ENCODE results near the gene CCDC102A. TPM values are rescaled to one million over a fixed set of nuclear protein-coding genes. Genes with fewer than 3 reads are reported as not detected.

CCDC102A gene
- total RNA-seq, result 10 to 100 TPM; 16.7 to 21.2 TPM

GRCh38 chr16:57536306-57537193 lies at the start of gene CCDC102A:
Gene CCDC102A (minus strand): TSS chr16:57536571. CDS start chr16:57529177, 7,394 bp downstream.
- Mint-ChIP-seq H3K36me3 (ENCODE audit: low read depth) (peaks cover 20% of the 10 kb centered on the region), H3K27ac (peak within 1 kb of the TSS; percentile 98), H3K4me3 (peak within 1 kb of the TSS; percentile 90), H3K4me1 (peaks cover 59% of the 10 kb centered on the region), H3K9me3 (no peaks in the 10 kb centered on the region), H3K27me3 (no peaks in the 10 kb centered on the region)
- peak; percentile 23 for ATAC-seq (replicated peaks)

- H3K36me3 Mint-ChIP-seq (ENCODE audit: low read depth), result no peaks in the 10 kb centered on the region
- peak; percentile 62 for ATAC-seq (replicated peaks)
- no peaks in the 10 kb centered on the region for H3K9me3 Mint-ChIP-seq
- no peaks in the 10 kb centered on the region for H3K27me3 Mint-ChIP-seq
- peaks cover 14% of the 10 kb centered on the region for H3K4me1 Mint-ChIP-seq
- peak overlapping the region; percentile 86 for H3K27ac Mint-ChIP-seq
- H3K4me3 Mint-ChIP-seq, result peak overlapping the region; percentile 43
Observed at GRCh38 chr16:57585051-57585687, 48.8 kb upstream of the CCDC102A start.

GRCh38 chr16:57579361-57579665 lies 42.9 kb upstream of the CCDC102A start:
- peak overlapping the region; percentile 47 for H3K4me3 Mint-ChIP-seq
- peaks cover 32% of the 10 kb centered on the region for H3K4me1 Mint-ChIP-seq
- H3K27me3 Mint-ChIP-seq, result no peaks in the 10 kb centered on the region
- no peaks in the 10 kb centered on the region for H3K9me3 Mint-ChIP-seq
- H3K36me3 Mint-ChIP-seq (ENCODE audit: low read depth), result peaks cover 15% of the 10 kb centered on the region
- ATAC-seq (replicated peaks), result no peak
- H3K27ac Mint-ChIP-seq, result peak overlapping the region; percentile 87

GRCh38 chr16:57578521-57579360 lies 42.4 kb upstream of the CCDC102A start:
- H3K36me3 Mint-ChIP-seq (ENCODE audit: low read depth), result peaks cover 19% of the 10 kb centered on the region
- no peaks in the 10 kb centered on the region for H3K9me3 Mint-ChIP-seq
- no peak for ATAC-seq (replicated peaks)
- H3K27me3 Mint-ChIP-seq, result no peaks in the 10 kb centered on the region
- peaks cover 32% of the 10 kb centered on the region for H3K4me1 Mint-ChIP-seq
- peak overlapping the region; percentile 47 for H3K4me3 Mint-ChIP-seq
- peak overlapping the region; percentile 87 for H3K27ac Mint-ChIP-seq

- H3K4me1 Mint-ChIP-seq, result peaks cover 37% of the 10 kb centered on the region
- no peaks in the 10 kb centered on the region for H3K27me3 Mint-ChIP-seq
- H3K9me3 Mint-ChIP-seq, result no peaks in the 10 kb centered on the region
- H3K4me3 Mint-ChIP-seq, result peak overlapping the region; percentile 47
- peaks cover 27% of the 10 kb centered on the region for H3K36me3 Mint-ChIP-seq (ENCODE audit: low read depth)
- peak; percentile 37 for ATAC-seq (replicated peaks)
- peak overlapping the region; percentile 87 for H3K27ac Mint-ChIP-seq
Observed at GRCh38 chr16:57577691-57578224, 41.4 kb upstream of the CCDC102A start.

GRCh38 chr16:57577214-57577613 lies 40.8 kb upstream of the CCDC102A start:
- no peak for ATAC-seq (replicated peaks)
- H3K27me3 Mint-ChIP-seq, result no peaks in the 10 kb centered on the region
- H3K36me3 Mint-ChIP-seq (ENCODE audit: low read depth), result peaks cover 27% of the 10 kb centered on the region
- peak overlapping the region; percentile 87 for H3K27ac Mint-ChIP-seq
- H3K4me3 Mint-ChIP-seq, result peak overlapping the region; percentile 47
- H3K9me3 Mint-ChIP-seq, result no peaks in the 10 kb centered on the region
- H3K4me1 Mint-ChIP-seq, result peaks cover 37% of the 10 kb centered on the region

GRCh38 chr16:57576429-57576870 lies 40.1 kb upstream of the CCDC102A start:
- Mint-ChIP-seq H3K4me1 (peaks cover 37% of the 10 kb centered on the region), H3K9me3 (no peaks in the 10 kb centered on the region)

GRCh38 chr16:57575468-57576277 lies 39.3 kb upstream of the CCDC102A start:
- no peak for ATAC-seq (replicated peaks)
- no peak overlapping the region for H3K4me3 Mint-ChIP-seq
- no peaks in the 10 kb centered on the region for H3K27me3 Mint-ChIP-seq
- peaks cover 37% of the 10 kb centered on the region for H3K4me1 Mint-ChIP-seq
- peak overlapping the region; percentile 87 for H3K27ac Mint-ChIP-seq
- H3K9me3 Mint-ChIP-seq, result no peaks in the 10 kb centered on the region
- peaks cover 27% of the 10 kb centered on the region for H3K36me3 Mint-ChIP-seq (ENCODE audit: low read depth)

More at GRCh38 chr16:57576429-57576870, 40.1 kb upstream of the CCDC102A start:
- H3K27me3 Mint-ChIP-seq, result no peaks in the 10 kb centered on the region
- peak overlapping the region; percentile 87 for H3K27ac Mint-ChIP-seq
- peaks cover 27% of the 10 kb centered on the region for H3K36me3 Mint-ChIP-seq (ENCODE audit: low read depth)
- H3K4me3 Mint-ChIP-seq, result no peak overlapping the region
- ATAC-seq (replicated peaks), result peak; percentile 69

GRCh38 chr16:57574646-57575467 lies 38.5 kb upstream of the CCDC102A start:
- Mint-ChIP-seq H3K27ac (peak overlapping the region; percentile 86), H3K9me3 (peaks cover under 1% of the 10 kb centered on the region), H3K36me3 (ENCODE audit: low read depth) (peaks cover 33% of the 10 kb centered on the region), H3K4me1 (peaks cover 35% of the 10 kb centered on the region), H3K4me3 (no peak overlapping the region), H3K27me3 (no peaks in the 10 kb centered on the region)
- ATAC-seq (replicated peaks), result no peak

- Mint-ChIP-seq H3K4me3 (no peak overlapping the region), H3K9me3 (peaks cover 7% of the 10 kb centered on the region), H3K4me1 (peaks cover 38% of the 10 kb centered on the region), H3K27ac (peak overlapping the region; percentile 86), H3K36me3 (ENCODE audit: low read depth) (peaks cover 41% of the 10 kb centered on the region), H3K27me3 (no peaks in the 10 kb centered on the region)
- ATAC-seq (replicated peaks), result no peak
Observed at GRCh38 chr16:57574086-57574485, 37.7 kb upstream of the CCDC102A start.

- Mint-ChIP-seq H3K9me3 (peaks cover 7% of the 10 kb centered on the region), H3K27ac (peak overlapping the region; percentile 86), H3K36me3 (ENCODE audit: low read depth) (peaks cover 50% of the 10 kb centered on the region), H3K4me3 (peak overlapping the region; percentile 32), H3K27me3 (no peaks in the 10 kb centered on the region), H3K4me1 (peaks cover 36% of the 10 kb centered on the region)
- ATAC-seq (replicated peaks), result peak; percentile 71
Observed at GRCh38 chr16:57572978-57573728, 36.8 kb upstream of the CCDC102A start.

- ATAC-seq (replicated peaks), result no peak
- no peaks in the 10 kb centered on the region for H3K27me3 Mint-ChIP-seq
- H3K27ac Mint-ChIP-seq, result no peak overlapping the region
- no peak overlapping the region for H3K4me3 Mint-ChIP-seq
- peaks cover 58% of the 10 kb centered on the region for H3K36me3 Mint-ChIP-seq (ENCODE audit: low read depth)
- H3K4me1 Mint-ChIP-seq, result peaks cover 24% of the 10 kb centered on the region
- H3K9me3 Mint-ChIP-seq, result peaks cover 7% of the 10 kb centered on the region
Observed at GRCh38 chr16:57571098-57571497, 34.7 kb upstream of the CCDC102A start.
